Suprapubic skin (tissue), 4 donors: Measurements from ENCODE around the gene NUMA1.

Experiments
- CTCF ChIP-seq, 2 donors: fragments of 200-600 bp in 1 of 2; fragments of 450-650 bp in 1 of 2; sonication (generic) in 1 of 2; IDR thresholded peaks; one replicate each; pipeline ENCODE4 v1.5.1; 2016 to 2019; ENCODE audit warnings: antibody characterized with exemption in 2 of 2, mild to moderate bottlenecking in 1 of 2, moderate library complexity in 1 of 2
- EP300 ChIP-seq: sonication (generic); formaldehyde crosslinking; IDR thresholded peaks from one replicate; pipeline ENCODE4 v1.6.1; 2017; ENCODE audit warnings: antibody characterized with exemption
- POLR2A ChIP-seq, 2 donors: fragments of 450-650 bp; IDR thresholded peaks; one replicate each; pipeline ENCODE4 v1.6.1; 2017; ENCODE audit warnings: antibody characterized with exemption in 2 of 2, mild to moderate bottlenecking in 2 of 2, moderate library complexity in 2 of 2
- POLR2AphosphoS5 ChIP-seq, 3 donors: sonication (generic); formaldehyde crosslinking; IDR thresholded peaks; one replicate each; pipeline ENCODE4 v1.6.1; 2017; ENCODE audit warnings: antibody characterized with exemption in 3 of 3

- no peak for TF ChIP-seq EP300
- no peak for TF ChIP-seq CTCF (IDR thresholded peaks at IDR 0.05)
- no peak for TF ChIP-seq POLR2AphosphoS5 (IDR thresholded peaks at IDR 0.05)
- TF ChIP-seq POLR2A (IDR thresholded peaks at IDR 0.05), result no peak
Measured at GRCh38 chr11:72123117-72123653, 42.8 kb upstream of the NUMA1 start.
